Sigmoid colon (tissue), 7 donors: ENCODE measurements around the gene GRIN1. TPM values are rescaled to one million over a fixed set of nuclear protein-coding genes. Genes with fewer than 3 reads are reported as not detected.

ENCODE experiments used
- DNase-seq: peaks from one replicate; pipeline ENCODE4 v3.0.0-alpha.2; 2019
- H3K27ac ChIP-seq, 4 donors: fragments of 200-600 bp; sonication (generic); one replicate each; pipeline ENCODE4 v1.5.1; 2016 to 2019; ENCODE audit warnings: mild to moderate bottlenecking in 1 of 4
- H3K27me3 ChIP-seq, 3 donors: fragments of 200-600 bp; sonication (generic); one replicate each; pipeline ENCODE4 v1.5.1; 2019; ENCODE audit warnings: mild to moderate bottlenecking in 1 of 3
- H3K36me3 ChIP-seq, 4 donors: fragments of 200-600 bp; sonication (generic); one replicate each; pipeline ENCODE4 v1.5.1; 2016 to 2019
- H3K4me1 ChIP-seq, 4 donors: fragments of 200-600 bp; sonication (generic); one replicate each; pipeline ENCODE4 v1.5.1; 2017 to 2019
- H3K4me3 ChIP-seq, 4 donors: fragments of 200-600 bp; sonication (generic); one replicate each; pipeline ENCODE4 v1.5.1; 2017 to 2019; ENCODE audit warnings: mild to moderate bottlenecking in 2 of 4, moderate library complexity in 1 of 4
- H3K9me3 ChIP-seq, 4 donors: fragments of 200-600 bp in 3 of 4; sonication (generic) in 3 of 4; one replicate each; pipeline versions ENCODE4 v1.5.1 to v1.6.1; 2013 to 2019
- EP300 ChIP-seq, 4 donors: sonication (generic); formaldehyde crosslinking; IDR thresholded peaks; one replicate each; pipeline ENCODE4 v1.6.1; 2017; ENCODE audit warnings: antibody characterized with exemption in 4 of 4
- POLR2A ChIP-seq, 2 donors: fragments of 450-650 bp; IDR thresholded peaks; one replicate each; pipeline ENCODE4 v1.6.1; 2016; ENCODE audit warnings: antibody characterized with exemption in 2 of 2, mild to moderate bottlenecking in 2 of 2, moderate library complexity in 2 of 2
- POLR2AphosphoS5 ChIP-seq, 4 donors: sonication (generic); formaldehyde crosslinking; IDR thresholded peaks; one replicate each; pipeline ENCODE4 v1.6.1; 2017; ENCODE audit warnings: antibody characterized with exemption in 4 of 4
- WGBS, 2 donors: extraction: QIAGEN DNeasy Blood & Tissue Kit; methylation state at CpG; one replicate each; pipeline ENCODE4 v1.1.7; 2013; 5-methylcytosine and 5-hydroxymethylcytosine counted together
- intact Hi-C: fragments of 100-400 bp; cut with DNase I; formaldehyde crosslinking; loops from one replicate; pipeline ENCODE4 v1.15.1; 2023
- polyA plus RNA-seq, 3 donors: library from polyadenylated mRNA; stranded (reverse); fragments of 200-250 nt; gene quantifications; one replicate each; pipeline ENCODE4 v1.2.3, GENCODE V29; 2013
- total RNA-seq, 4 donors: library from RNA; depleted of rRNA; stranded (reverse); fragments of >200 nt; gene quantifications; one replicate each; pipeline ENCODE4 v1.1.0, GENCODE V29; 2016
- TF ChIP-seq, protein P1 (sequence below), 4 experiments: fragments of 450-650 bp in 3 of 4; fragments of 200-600 bp in 1 of 4; IDR thresholded peaks; one replicate each; pipeline ENCODE4 v1.5.1; 2016 to 2019; ENCODE audit warnings: antibody characterized with exemption in 4 of 4, mild to moderate bottlenecking in 3 of 4, moderate library complexity in 2 of 4
- donor health status: healthy with polysubstance abuse.
- donor health status: Bipolar disorder and iron deficiency.
- donor health status: healthy.

Gene GRIN1
- total and polyA plus RNA-seq, 7 donors: 0.16 to 1.1 (median 0.41) TPM; not detected in 2

- Histone ChIP-seq H3K9me3 (no peaks in the 10 kb centered on the region), H3K4me3 (no peak overlapping the region), H3K27me3 (peaks cover 73 to 100% (median 99%) of the 10 kb centered on the region in 3 donors), H3K36me3 (no peaks in the 10 kb centered on the region), H3K27ac (no peak overlapping the region), H3K4me1 (peaks cover 0 to 34% (median 31%) of the 10 kb centered on the region in 4 donors)
- 60 to 73% methylated on average over 17 of the region's 17 CpGs for WGBS, 2 donors
- intact Hi-C loops: no loop called here
- no peak for DNase-seq
- no peak for TF ChIP-seq POLR2AphosphoS5 (IDR thresholded peaks at IDR 0.05)
These were observed 21.1 kb downstream of the GRIN1 start for GRCh38 chr9:137160054-137160425.

GRCh38 chr9:137160716-137161557 is 22.0 kb downstream of the GRIN1 start:
- Histone ChIP-seq H3K27me3 (peaks cover 79 to 100% (median 100%) of the 10 kb centered on the region in 3 donors), H3K36me3 (no peaks in the 10 kb centered on the region), H3K27ac (no peak overlapping the region), H3K4me3 (no peak overlapping the region), H3K4me1 (peaks cover 0 to 34% (median 31%) of the 10 kb centered on the region in 4 donors), H3K9me3 (no peaks in the 10 kb centered on the region)
- TF ChIP-seq POLR2AphosphoS5 (IDR thresholded peaks at IDR 0.05) (no peak), POLR2A (IDR thresholded peaks at IDR 0.05) (no peak), EP300 (IDR thresholded peaks at IDR 0.05) (no peak)
- TF ChIP-seq, protein P1, sequence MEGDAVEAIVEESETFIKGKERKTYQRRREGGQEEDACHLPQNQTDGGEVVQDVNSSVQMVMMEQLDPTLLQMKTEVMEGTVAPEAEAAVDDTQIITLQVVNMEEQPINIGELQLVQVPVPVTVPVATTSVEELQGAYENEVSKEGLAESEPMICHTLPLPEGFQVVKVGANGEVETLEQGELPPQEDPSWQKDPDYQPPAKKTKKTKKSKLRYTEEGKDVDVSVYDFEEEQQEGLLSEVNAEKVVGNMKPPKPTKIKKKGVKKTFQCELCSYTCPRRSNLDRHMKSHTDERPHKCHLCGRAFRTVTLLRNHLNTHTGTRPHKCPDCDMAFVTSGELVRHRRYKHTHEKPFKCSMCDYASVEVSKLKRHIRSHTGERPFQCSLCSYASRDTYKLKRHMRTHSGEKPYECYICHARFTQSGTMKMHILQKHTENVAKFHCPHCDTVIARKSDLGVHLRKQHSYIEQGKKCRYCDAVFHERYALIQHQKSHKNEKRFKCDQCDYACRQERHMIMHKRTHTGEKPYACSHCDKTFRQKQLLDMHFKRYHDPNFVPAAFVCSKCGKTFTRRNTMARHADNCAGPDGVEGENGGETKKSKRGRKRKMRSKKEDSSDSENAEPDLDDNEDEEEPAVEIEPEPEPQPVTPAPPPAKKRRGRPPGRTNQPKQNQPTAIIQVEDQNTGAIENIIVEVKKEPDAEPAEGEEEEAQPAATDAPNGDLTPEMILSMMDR (IDR thresholded peaks at IDR 0.05): no peak
- 32 to 39% methylated on average over 56 of the region's 56 CpGs for WGBS, 2 donors
- intact Hi-C loops: no loop called here
- no peak for DNase-seq

GRCh38 chr9:137161558-137162486 is 22.9 kb downstream of the GRIN1 start:
- H3K36me3 ChIP-seq: no peaks in the 10 kb centered on the region
- H3K27ac ChIP-seq: no peak overlapping the region
- H3K9me3 ChIP-seq: no peaks in the 10 kb centered on the region
- peaks cover 0 to 28% (median 26%) of the 10 kb centered on the region in 4 donors for H3K4me1 ChIP-seq
- TF ChIP-seq POLR2A (IDR thresholded peaks at IDR 0.05): no peak
- TF ChIP-seq, protein P1 (IDR thresholded peaks at IDR 0.05): no peak
- TF ChIP-seq POLR2AphosphoS5 (IDR thresholded peaks at IDR 0.05): no peak
- TF ChIP-seq EP300 (IDR thresholded peaks at IDR 0.05): no peak
- intact Hi-C loops: no loop called here
- 6 to 16% methylated on average over 69 to 70 of the region's 71 CpGs for whole genome bisulfite sequencing, 2 donors
- H3K27me3 ChIP-seq: peaks cover 85 to 100% (median 100%) of the 10 kb centered on the region in 3 donors
- no peak overlapping the region for H3K4me3 ChIP-seq
- DNase-seq: no peak

- Histone ChIP-seq H3K4me1 (peaks cover 0 to 32% (median 30%) of the 10 kb centered on the region in 4 donors), H3K4me3 (peak overlapping the region in 2 of 4 donors; percentile 23 to 33), H3K9me3 (no peaks in the 10 kb centered on the region), H3K36me3 (no peaks in the 10 kb centered on the region), H3K27me3 (peaks cover 87 to 100% (median 100%) of the 10 kb centered on the region in 3 donors), H3K27ac (no peak overlapping the region)
- no peak for TF ChIP-seq EP300 (IDR thresholded peaks at IDR 0.05)
- TF ChIP-seq, protein P1 (IDR thresholded peaks at IDR 0.05): no peak
- no peak for TF ChIP-seq POLR2AphosphoS5 (IDR thresholded peaks at IDR 0.05)
- no peak for TF ChIP-seq POLR2A (IDR thresholded peaks at IDR 0.05)
- intact Hi-C loops: no loop called here
- no peak for DNase-seq
- 7 to 23% methylated on average over 74 of the region's 74 CpGs for WGBS, 2 donors
These were observed 23.8 kb downstream of the GRIN1 start for GRCh38 chr9:137162505-137163364.
